HG03066 (cell line): ENCODE data around the gene SFI1.
A peak's percentile ranks its signal among the peaks of the same experiment; 100 is the strongest.

Source experiments
- ATAC-seq: cut with Tn5 transposase; IDR thresholded peaks from one replicate; pipeline ENCODE4 v1.9.1; 2021; ENCODE audit warnings: low read depth; ENCODE audit not compliant: unreplicated experiment

SFI1 gene

DNA sequence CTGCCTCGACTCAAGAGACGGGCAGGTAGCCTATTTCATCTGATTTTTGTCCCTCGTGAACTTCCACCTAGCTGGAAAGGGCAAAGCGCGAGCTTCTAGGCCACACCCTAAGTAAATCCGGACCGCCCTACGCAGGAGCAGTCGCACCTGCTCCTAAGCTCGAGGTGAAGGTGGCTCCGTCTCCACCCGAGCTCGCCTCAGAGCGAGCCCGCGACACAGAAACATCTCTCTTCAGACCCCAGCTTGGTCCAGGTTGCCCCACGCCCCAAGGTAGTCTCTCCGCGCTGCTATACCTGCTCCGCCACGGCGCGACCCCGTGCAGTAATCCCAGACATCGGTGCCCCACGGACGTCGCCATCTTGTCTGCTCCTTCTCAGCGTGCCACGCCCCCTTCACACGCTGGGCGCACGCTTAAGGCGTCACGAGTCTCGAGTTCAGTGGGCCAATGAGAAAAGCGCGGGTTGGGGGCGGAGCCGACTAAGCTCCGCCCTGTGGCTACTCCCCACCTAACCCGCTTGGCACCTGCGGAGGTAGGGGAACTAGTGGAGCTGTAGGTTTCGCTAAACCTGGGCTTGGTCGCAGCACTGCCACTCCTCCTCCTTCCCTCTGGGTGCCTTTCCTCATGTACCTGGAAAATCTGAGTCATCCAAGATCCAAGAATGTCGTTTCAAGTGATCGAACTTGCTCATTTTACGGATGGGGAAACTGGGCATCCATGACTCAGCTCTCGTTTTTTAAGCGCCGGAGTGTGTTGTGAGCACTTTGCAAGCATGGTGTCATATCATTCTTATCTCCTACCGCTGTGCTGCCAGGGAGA lies 165.7 kb downstream of the SFI1 start, which contains the start of gene PISD:
Gene PISD (minus strand): TSS at position 365 of the 817 bp plus-strand sequence. CDS start 7 bp downstream, at position 358.
- ATAC-seq: peak; percentile 75

DNA sequence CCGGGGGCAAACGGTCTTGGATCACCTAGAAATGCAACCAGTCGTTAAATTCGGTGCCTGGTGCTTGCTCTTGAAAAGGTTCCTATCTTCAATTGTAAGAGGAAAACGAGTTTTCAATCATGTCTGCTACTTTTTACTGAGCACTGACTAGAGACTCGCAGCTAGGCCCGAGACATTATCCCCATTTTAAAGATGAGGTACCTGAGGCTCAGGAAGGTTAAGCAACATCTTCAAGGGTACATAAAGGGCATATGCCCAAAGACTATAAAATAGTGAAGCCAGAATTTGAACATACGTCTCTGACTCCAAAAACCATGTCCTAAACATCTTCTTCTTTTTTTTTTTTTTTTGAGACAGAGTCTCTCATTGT lies 166.3 kb downstream of the SFI1 start:
- no peak for ATAC-seq
